HepG2 (cell line): ENCODE results near the gene EMC8. TPM values are rescaled to one million over a fixed set of nuclear protein-coding genes. Genes with fewer than 3 reads are reported as not detected.

Source experiments
- GMEB1 ChIP-seq: sonication (generic); formaldehyde crosslinking; IDR thresholded peaks from 2 replicates; pipeline ENCODE4 v1.5.1; 2020; ENCODE audit warnings: missing genetic modification reagents, mild to moderate bottlenecking, borderline replicate concordance
- HNRNPK ChIP-seq: fragments of 200-400 bp; formaldehyde crosslinking; IDR thresholded peaks from 2 replicates; pipeline ENCODE4 v1.6.1; 2018; ENCODE audit warnings: low read length, low read depth, moderate library complexity, mild to moderate bottlenecking; ENCODE audit not compliant: poor library complexity, severe bottlenecking
- NCOA1 ChIP-seq: sonication (generic); formaldehyde crosslinking; IDR thresholded peaks from 2 replicates; pipeline ENCODE4 v1.9.0; 2021; ENCODE audit warnings: missing genetic modification reagents
- PHF5A ChIP-seq: IDR thresholded peaks from one replicate; pipeline ENCODE4 v1.6.1; 2018; ENCODE audit warnings: low read depth, missing genetic modification reagents; ENCODE audit not compliant: unreplicated experiment
- RXRB ChIP-seq: IDR thresholded peaks from 2 replicates; pipeline ENCODE4 v1.6.1; 2016; ENCODE audit warnings: borderline replicate concordance, missing genetic modification reagents, missing compliant biosample characterization
- SRSF9 ChIP-seq: fragments of 200-400 bp; formaldehyde crosslinking; IDR thresholded peaks from 2 replicates; pipeline ENCODE4 v1.6.1; 2018; ENCODE audit warnings: borderline replicate concordance, mild to moderate bottlenecking, low read depth, low read length; ENCODE audit not compliant: insufficient read depth, poor library complexity, severe bottlenecking
- TAF15 ChIP-seq: fragments of 200-400 bp; formaldehyde crosslinking; IDR thresholded peaks from one replicate; pipeline ENCODE4 v1.6.1; 2018; ENCODE audit warnings: mild to moderate bottlenecking, low read depth, low read length; ENCODE audit not compliant: poor library complexity, severe bottlenecking
- TGIF2 ChIP-seq: IDR thresholded peaks from 2 replicates; pipeline ENCODE4 v1.6.1; 2016; ENCODE audit warnings: control low read depth, missing compliant biosample characterization
- ZBTB4 ChIP-seq: sonication (generic); formaldehyde crosslinking; IDR thresholded peaks from 2 replicates; pipeline ENCODE4 v1.4.0; 2020; ENCODE audit warnings: missing genetic modification reagents, mild to moderate bottlenecking, borderline replicate concordance
- ZNF251 ChIP-seq: sonication (generic); formaldehyde crosslinking; IDR thresholded peaks from 2 replicates; pipeline ENCODE4 v1.9.0; 2021; ENCODE audit warnings: mild to moderate bottlenecking, missing genetic modification reagents
- ZNF543 ChIP-seq: sonication (generic); formaldehyde crosslinking; IDR thresholded peaks from 2 replicates; pipeline ENCODE4 v1.4.0; 2020; ENCODE audit warnings: mild to moderate bottlenecking, missing genetic modification reagents
- ZNF644 ChIP-seq: IDR thresholded peaks from 2 replicates; pipeline ENCODE4 v1.6.1; 2016; ENCODE audit warnings: low read depth
- polyA plus RNA-seq, 8 experiments: library from polyadenylated mRNA; depleted of rRNA in 3 of 8; stranded (reverse) in 7 of 8; unstranded in 1 of 8; fragments of >200 nt; fragmentation: Illumina TruSeq in 4 of 8; extraction: Trizol in 4 of 8; gene quantifications; 2 replicates each; pipeline versions ENCODE4 v1.2.1 to v1.2.3, GENCODE V29; 2011 to 2016; ENCODE audit warnings: low read depth in 4 of 8, missing spikeins in 1 of 8, mixed read lengths in 1 of 8; ENCODE audit not compliant: insufficient read depth in 1 of 8
- total RNA-seq, 5 experiments: library from RNA; depleted of rRNA; stranded (reverse); fragments of >200 nt; fragmentation: Illumina TruSeq; extraction: Trizol; gene quantifications; 2 replicates each; pipeline ENCODE4 v1.2.3, GENCODE V29; 2016; ENCODE audit warnings: low read depth in 1 of 5
- TF ChIP-seq, protein P1 (sequence below): sonication (generic); formaldehyde crosslinking; IDR thresholded peaks from 2 replicates; pipeline ENCODE4 v1.4.0; 2020; ENCODE audit warnings: mild to moderate bottlenecking, missing genetic modification reagents, borderline replicate concordance
- TF ChIP-seq, protein P2 (sequence below): sonication (generic); formaldehyde crosslinking; IDR thresholded peaks from 2 replicates; pipeline ENCODE4 v1.5.0; 2020; ENCODE audit warnings: mild to moderate bottlenecking, missing genetic modification reagents

Gene EMC8
- total and polyA plus RNA-seq, 2 of the 13 experiments (the other 11 are each of a cell fraction or from before 2014, with no cell fraction given), result 55.0 to 76.0 TPM

DNA sequence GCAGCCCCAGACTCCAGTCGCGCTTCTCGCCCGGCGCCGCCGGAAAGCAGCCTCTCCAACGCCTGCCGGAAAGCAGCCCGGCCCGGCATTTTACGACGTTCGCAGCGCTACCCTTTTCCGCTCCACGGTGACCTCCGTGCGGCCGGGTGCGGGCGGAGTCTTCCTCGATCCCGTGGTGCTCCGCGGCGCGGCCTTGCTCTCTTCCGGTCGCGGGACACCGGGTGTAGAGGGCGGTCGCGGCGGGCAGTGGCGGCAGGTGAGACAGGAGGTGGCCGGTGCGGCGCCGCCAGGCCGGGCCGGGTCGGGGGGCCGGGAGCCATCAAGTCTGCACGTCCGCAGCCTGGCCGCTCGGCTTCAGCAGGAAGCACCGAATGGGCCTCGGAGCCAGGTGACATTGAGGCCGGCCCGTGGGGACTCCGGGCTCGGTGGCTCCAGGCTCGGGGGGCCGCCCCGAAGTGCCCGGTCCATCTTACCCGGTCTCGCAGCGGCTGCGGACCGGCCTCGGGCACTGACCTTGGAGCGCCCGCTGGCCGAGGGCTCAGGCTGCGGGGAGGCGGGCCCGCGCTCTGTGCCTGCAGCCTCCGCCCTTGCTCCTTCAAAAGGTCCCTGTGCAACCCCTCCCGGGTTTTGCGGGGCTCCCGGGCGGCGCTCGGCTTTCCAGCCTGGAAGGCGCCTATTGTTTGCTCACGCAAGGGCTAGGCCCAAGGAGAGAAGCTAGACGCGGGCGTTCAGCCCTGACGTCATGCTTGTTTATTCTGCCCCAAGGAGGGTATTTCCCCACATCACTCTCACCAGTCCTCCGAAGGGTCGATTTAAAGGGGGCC lies at the start of gene EMC8, which contains the start of gene COX4I1 (continued):
- TF ChIP-seq ZBTB4 (CRISPR knock-in tag) (no peak), PHF5A (CRISPR knock-in tag) (no peak), SRSF9 (no peak), ZNF644 (CRISPR knock-in tag) (no peak), GMEB1 (CRISPR knock-in tag) (peak; percentile 91), TGIF2 (peak; percentile 83), HNRNPK (peak; percentile 63), RXRB (CRISPR knock-in tag) (peak; percentile 81), ZNF251 (CRISPR knock-in tag) (no peak), NCOA1 (CRISPR knock-in tag) (0 out of 2 replicates have a peak, but pooled peaks have one; percentile 83), TAF15 (peak; percentile 80), ZNF543 (CRISPR knock-in tag) (peak; percentile 68; the same call in 1 of the 2 replicates)
- TF ChIP-seq, protein P1, sequence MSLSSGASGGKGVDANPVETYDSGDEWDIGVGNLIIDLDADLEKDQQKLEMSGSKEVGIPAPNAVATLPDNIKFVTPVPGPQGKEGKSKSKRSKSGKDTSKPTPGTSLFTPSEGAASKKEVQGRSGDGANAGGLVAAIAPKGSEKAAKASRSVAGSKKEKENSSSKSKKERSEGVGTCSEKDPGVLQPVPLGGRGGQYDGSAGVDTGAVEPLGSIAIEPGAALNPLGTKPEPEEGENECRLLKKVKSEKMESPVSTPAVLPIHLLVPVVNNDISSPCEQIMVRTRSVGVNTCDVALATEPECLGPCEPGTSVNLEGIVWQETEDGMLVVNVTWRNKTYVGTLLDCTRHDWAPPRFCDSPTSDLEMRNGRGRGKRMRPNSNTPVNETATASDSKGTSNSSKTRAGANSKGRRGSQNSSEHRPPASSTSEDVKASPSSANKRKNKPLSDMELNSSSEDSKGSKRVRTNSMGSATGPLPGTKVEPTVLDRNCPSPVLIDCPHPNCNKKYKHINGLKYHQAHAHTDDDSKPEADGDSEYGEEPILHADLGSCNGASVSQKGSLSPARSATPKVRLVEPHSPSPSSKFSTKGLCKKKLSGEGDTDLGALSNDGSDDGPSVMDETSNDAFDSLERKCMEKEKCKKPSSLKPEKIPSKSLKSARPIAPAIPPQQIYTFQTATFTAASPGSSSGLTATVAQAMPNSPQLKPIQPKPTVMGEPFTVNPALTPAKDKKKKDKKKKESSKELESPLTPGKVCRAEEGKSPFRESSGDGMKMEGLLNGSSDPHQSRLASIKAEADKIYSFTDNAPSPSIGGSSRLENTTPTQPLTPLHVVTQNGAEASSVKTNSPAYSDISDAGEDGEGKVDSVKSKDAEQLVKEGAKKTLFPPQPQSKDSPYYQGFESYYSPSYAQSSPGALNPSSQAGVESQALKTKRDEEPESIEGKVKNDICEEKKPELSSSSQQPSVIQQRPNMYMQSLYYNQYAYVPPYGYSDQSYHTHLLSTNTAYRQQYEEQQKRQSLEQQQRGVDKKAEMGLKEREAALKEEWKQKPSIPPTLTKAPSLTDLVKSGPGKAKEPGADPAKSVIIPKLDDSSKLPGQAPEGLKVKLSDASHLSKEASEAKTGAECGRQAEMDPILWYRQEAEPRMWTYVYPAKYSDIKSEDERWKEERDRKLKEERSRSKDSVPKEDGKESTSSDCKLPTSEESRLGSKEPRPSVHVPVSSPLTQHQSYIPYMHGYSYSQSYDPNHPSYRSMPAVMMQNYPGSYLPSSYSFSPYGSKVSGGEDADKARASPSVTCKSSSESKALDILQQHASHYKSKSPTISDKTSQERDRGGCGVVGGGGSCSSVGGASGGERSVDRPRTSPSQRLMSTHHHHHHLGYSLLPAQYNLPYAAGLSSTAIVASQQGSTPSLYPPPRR (CRISPR knock-in tag), result peak; percentile 78
- TF ChIP-seq, protein P2, sequence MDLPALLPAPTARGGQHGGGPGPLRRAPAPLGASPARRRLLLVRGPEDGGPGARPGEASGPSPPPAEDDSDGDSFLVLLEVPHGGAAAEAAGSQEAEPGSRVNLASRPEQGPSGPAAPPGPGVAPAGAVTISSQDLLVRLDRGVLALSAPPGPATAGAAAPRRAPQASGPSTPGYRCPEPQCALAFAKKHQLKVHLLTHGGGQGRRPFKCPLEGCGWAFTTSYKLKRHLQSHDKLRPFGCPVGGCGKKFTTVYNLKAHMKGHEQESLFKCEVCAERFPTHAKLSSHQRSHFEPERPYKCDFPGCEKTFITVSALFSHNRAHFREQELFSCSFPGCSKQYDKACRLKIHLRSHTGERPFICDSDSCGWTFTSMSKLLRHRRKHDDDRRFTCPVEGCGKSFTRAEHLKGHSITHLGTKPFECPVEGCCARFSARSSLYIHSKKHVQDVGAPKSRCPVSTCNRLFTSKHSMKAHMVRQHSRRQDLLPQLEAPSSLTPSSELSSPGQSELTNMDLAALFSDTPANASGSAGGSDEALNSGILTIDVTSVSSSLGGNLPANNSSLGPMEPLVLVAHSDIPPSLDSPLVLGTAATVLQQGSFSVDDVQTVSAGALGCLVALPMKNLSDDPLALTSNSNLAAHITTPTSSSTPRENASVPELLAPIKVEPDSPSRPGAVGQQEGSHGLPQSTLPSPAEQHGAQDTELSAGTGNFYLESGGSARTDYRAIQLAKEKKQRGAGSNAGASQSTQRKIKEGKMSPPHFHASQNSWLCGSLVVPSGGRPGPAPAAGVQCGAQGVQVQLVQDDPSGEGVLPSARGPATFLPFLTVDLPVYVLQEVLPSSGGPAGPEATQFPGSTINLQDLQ (CRISPR knock-in tag), result 0 out of 2 replicates have a peak, but pooled peaks have one; percentile 49
